Peyer's patch (tissue), 4 donors: ENCODE measurements around the gene ERC2.

Experiments
- POLR2A ChIP-seq, 2 donors: fragments of 450-650 bp; IDR thresholded peaks; one replicate each; pipeline ENCODE4 v1.5.1; 2017; ENCODE audit warnings: antibody characterized with exemption in 2 of 2, mild to moderate bottlenecking in 2 of 2, moderate library complexity in 2 of 2
- TF ChIP-seq, protein P1 (sequence below), 6 experiments: fragments of 450-650 bp in 4 of 6; fragments of 200-600 bp in 2 of 6; sonication (generic) in 1 of 6; IDR thresholded peaks; one replicate each; pipeline ENCODE4 v1.5.1; 2017 to 2019; ENCODE audit warnings: antibody characterized with exemption in 6 of 6, mild to moderate bottlenecking in 3 of 6, moderate library complexity in 1 of 6

DNA sequence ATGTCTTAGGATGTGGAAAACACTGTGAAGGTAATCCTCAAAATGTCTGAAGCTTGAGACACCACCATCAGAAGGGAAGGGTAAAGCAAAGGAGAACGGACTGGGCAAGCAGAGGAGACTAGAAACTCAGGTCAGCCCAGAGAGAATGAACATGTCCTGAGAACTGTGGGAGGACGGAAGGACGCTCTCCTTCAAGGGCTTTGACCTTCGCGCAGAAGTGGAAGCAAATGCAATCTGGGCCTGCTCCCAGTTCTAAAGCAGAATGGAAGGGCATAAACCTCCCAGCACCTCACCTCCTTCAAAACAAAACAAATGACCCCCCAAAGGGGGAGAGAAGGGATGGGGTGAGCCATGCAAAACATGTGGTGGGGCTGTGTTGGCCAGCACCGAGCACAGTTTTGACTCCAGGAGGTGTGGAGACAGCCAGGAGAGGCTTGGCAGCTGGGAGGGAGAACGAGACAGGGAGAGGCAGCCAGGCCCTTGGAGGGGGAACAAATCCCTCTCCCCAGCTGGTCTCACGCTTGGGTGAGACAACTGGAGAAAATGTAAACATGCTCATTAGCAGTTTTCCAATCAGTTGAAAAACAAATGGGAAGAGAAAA is 758.8 kb downstream of the ERC2 start:
- TF ChIP-seq, protein P1, sequence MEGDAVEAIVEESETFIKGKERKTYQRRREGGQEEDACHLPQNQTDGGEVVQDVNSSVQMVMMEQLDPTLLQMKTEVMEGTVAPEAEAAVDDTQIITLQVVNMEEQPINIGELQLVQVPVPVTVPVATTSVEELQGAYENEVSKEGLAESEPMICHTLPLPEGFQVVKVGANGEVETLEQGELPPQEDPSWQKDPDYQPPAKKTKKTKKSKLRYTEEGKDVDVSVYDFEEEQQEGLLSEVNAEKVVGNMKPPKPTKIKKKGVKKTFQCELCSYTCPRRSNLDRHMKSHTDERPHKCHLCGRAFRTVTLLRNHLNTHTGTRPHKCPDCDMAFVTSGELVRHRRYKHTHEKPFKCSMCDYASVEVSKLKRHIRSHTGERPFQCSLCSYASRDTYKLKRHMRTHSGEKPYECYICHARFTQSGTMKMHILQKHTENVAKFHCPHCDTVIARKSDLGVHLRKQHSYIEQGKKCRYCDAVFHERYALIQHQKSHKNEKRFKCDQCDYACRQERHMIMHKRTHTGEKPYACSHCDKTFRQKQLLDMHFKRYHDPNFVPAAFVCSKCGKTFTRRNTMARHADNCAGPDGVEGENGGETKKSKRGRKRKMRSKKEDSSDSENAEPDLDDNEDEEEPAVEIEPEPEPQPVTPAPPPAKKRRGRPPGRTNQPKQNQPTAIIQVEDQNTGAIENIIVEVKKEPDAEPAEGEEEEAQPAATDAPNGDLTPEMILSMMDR (IDR thresholded peaks at IDR 0.05), result no peak
- TF ChIP-seq POLR2A (IDR thresholded peaks at IDR 0.05), result no peak
